ENCODE measurements around the gene ABHD17B.

ABHD17B gene

GRCh38 chr9:71854811-71855210 is 56.2 kb downstream of the ABHD17B start:
- TF ChIP-seq JUND (IDR thresholded peaks at IDR 0.05; ENCODE audit: low read depth), result no peak
- in situ Hi-C loops (cut with HindIII; ENCODE audit: low pct_unique_long_range_greater_than_20kb, low sequenced_read_pairs), result no loop called here
- peak in 1 of 2 experiments; percentile 10 for DNase-seq (ENCODE audit: low read depth in 1 of 2, low spot score in 1 of 2)

GRCh38 chr9:71853084-71853483 is 57.9 kb downstream of the ABHD17B start:
- no peak for TF ChIP-seq JUND (IDR thresholded peaks at IDR 0.05; ENCODE audit: low read depth)
- in situ Hi-C loops (cut with HindIII; ENCODE audit: low pct_unique_long_range_greater_than_20kb, low sequenced_read_pairs), result no loop called here
- no peak for DNase-seq (ENCODE audit: low read depth in 1 of 2, low spot score in 1 of 2)

- TF ChIP-seq JUND (IDR thresholded peaks at IDR 0.05; ENCODE audit: low read depth), result no peak
- in situ Hi-C loops (cut with HindIII; ENCODE audit: low pct_unique_long_range_greater_than_20kb, low sequenced_read_pairs), result no loop called here
- no peak for DNase-seq (ENCODE audit: low read depth in 1 of 2, low spot score in 1 of 2)
Measured at GRCh38 chr9:71850996-71851395, 60.0 kb downstream of the ABHD17B start.

GRCh38 chr9:71847892-71848291 is 63.1 kb downstream of the ABHD17B start:
- DNase-seq (ENCODE audit: low read depth in 1 of 2, low spot score in 1 of 2), result no peak
- in situ Hi-C loops (cut with HindIII; ENCODE audit: low pct_unique_long_range_greater_than_20kb, low sequenced_read_pairs), result no loop called here
- TF ChIP-seq JUND (IDR thresholded peaks at IDR 0.05; ENCODE audit: low read depth), result no peak

- in situ Hi-C loops (cut with HindIII; ENCODE audit: low pct_unique_long_range_greater_than_20kb, low sequenced_read_pairs), result no loop called here
- TF ChIP-seq JUND (IDR thresholded peaks at IDR 0.05; ENCODE audit: low read depth), result no peak
- no peak for DNase-seq (ENCODE audit: low read depth in 1 of 2, low spot score in 1 of 2)
Measured at GRCh38 chr9:71844808-71845207, 66.2 kb downstream of the ABHD17B start.

- DNase-seq (ENCODE audit: low read depth in 1 of 2, low spot score in 1 of 2), result no peak
- in situ Hi-C loops (cut with HindIII; ENCODE audit: low pct_unique_long_range_greater_than_20kb, low sequenced_read_pairs), result no loop called here
- no peak for TF ChIP-seq JUND (IDR thresholded peaks at IDR 0.05; ENCODE audit: low read depth)
Measured at GRCh38 chr9:71839668-71840067, 71.3 kb downstream of the ABHD17B start.

GRCh38 chr9:71835596-71835995 is 75.4 kb downstream of the ABHD17B start:
- in situ Hi-C loops (cut with HindIII; ENCODE audit: low pct_unique_long_range_greater_than_20kb, low sequenced_read_pairs), result no loop called here
- no peak for DNase-seq (ENCODE audit: low read depth in 1 of 2, low spot score in 1 of 2)
- no peak for TF ChIP-seq JUND (IDR thresholded peaks at IDR 0.05; ENCODE audit: low read depth)

- in situ Hi-C loops (cut with HindIII; ENCODE audit: low pct_unique_long_range_greater_than_20kb, low sequenced_read_pairs), result no loop called here
- DNase-seq (ENCODE audit: low read depth in 1 of 2, low spot score in 1 of 2), result no peak
- no peak for TF ChIP-seq JUND (IDR thresholded peaks at IDR 0.05; ENCODE audit: low read depth)
Measured at GRCh38 chr9:71830929-71831328, 80.1 kb downstream of the ABHD17B start.

- no peak for DNase-seq (ENCODE audit: low read depth in 1 of 2, low spot score in 1 of 2)
- no peak for TF ChIP-seq JUND (IDR thresholded peaks at IDR 0.05; ENCODE audit: low read depth)
- in situ Hi-C loops (cut with HindIII; ENCODE audit: low pct_unique_long_range_greater_than_20kb, low sequenced_read_pairs), result no loop called here
Measured at GRCh38 chr9:71830153-71830552, 80.8 kb downstream of the ABHD17B start.

GRCh38 chr9:71826279-71826678 is 84.7 kb downstream of the ABHD17B start:
- DNase-seq (ENCODE audit: low read depth in 1 of 2, low spot score in 1 of 2), result no peak
- in situ Hi-C loops (cut with HindIII; ENCODE audit: low pct_unique_long_range_greater_than_20kb, low sequenced_read_pairs), result no loop called here
- no peak for TF ChIP-seq JUND (IDR thresholded peaks at IDR 0.05; ENCODE audit: low read depth)

GRCh38 chr9:71824257-71824656 is 86.7 kb downstream of the ABHD17B start:
- in situ Hi-C loops (cut with HindIII; ENCODE audit: low pct_unique_long_range_greater_than_20kb, low sequenced_read_pairs), result no loop called here
- DNase-seq (ENCODE audit: low read depth in 1 of 2, low spot score in 1 of 2), result no peak
- TF ChIP-seq JUND (IDR thresholded peaks at IDR 0.05; ENCODE audit: low read depth), result no peak

GRCh38 chr9:71822935-71823334 is 88.1 kb downstream of the ABHD17B start:
- TF ChIP-seq JUND (IDR thresholded peaks at IDR 0.05; ENCODE audit: low read depth), result no peak
- DNase-seq (ENCODE audit: low read depth in 1 of 2, low spot score in 1 of 2), result no peak
- in situ Hi-C loops (cut with HindIII; ENCODE audit: low pct_unique_long_range_greater_than_20kb, low sequenced_read_pairs), result no loop called here

- DNase-seq (ENCODE audit: low read depth in 1 of 2, low spot score in 1 of 2), result no peak
- no peak for TF ChIP-seq JUND (IDR thresholded peaks at IDR 0.05; ENCODE audit: low read depth)
- in situ Hi-C loops (cut with HindIII; ENCODE audit: low pct_unique_long_range_greater_than_20kb, low sequenced_read_pairs), result no loop called here
Measured at GRCh38 chr9:71822456-71822855, 88.5 kb downstream of the ABHD17B start.

- in situ Hi-C loops (cut with HindIII; ENCODE audit: low pct_unique_long_range_greater_than_20kb, low sequenced_read_pairs), result no loop called here
- no peak for TF ChIP-seq JUND (IDR thresholded peaks at IDR 0.05; ENCODE audit: low read depth)
- no peak for DNase-seq (ENCODE audit: low read depth in 1 of 2, low spot score in 1 of 2)
Measured at GRCh38 chr9:71821405-71821804, 89.6 kb downstream of the ABHD17B start.
